Activated naive CD8-positive, alpha-beta T cell treated with anti-CD3 and anti-CD28 coated beads for 36 hours (primary cell): ENCODE data around the gene CDH23. TPM values are rescaled to one million over a fixed set of nuclear protein-coding genes. Genes with fewer than 3 reads are reported as not detected.

Experiments
- DNase-seq: peaks from one replicate; pipeline ENCODE4 v3.0.0; 2021
- H3K27ac Mint-ChIP-seq: one replicate; pipeline ENCODE4 v1.8.0; 2022; ENCODE audit warnings: mild to moderate bottlenecking, moderate library complexity, mixed read lengths
- H3K27me3 Mint-ChIP-seq: one replicate; pipeline ENCODE4 v1.8.0; 2022; ENCODE audit warnings: mild to moderate bottlenecking, mixed read lengths
- H3K36me3 Mint-ChIP-seq: one replicate; pipeline ENCODE4 v1.8.0; 2021; ENCODE audit warnings: mild to moderate bottlenecking, mixed read lengths
- H3K4me1 Mint-ChIP-seq: one replicate; pipeline ENCODE4 v1.8.0; 2021; ENCODE audit warnings: mixed read lengths
- H3K4me3 Mint-ChIP-seq: one replicate; pipeline ENCODE4 v1.8.0; 2022; ENCODE audit warnings: mild to moderate bottlenecking, moderate library complexity, mixed read lengths
- H3K9me3 Mint-ChIP-seq: one replicate; pipeline ENCODE4 v1.8.0; 2022; ENCODE audit warnings: mixed read lengths
- total RNA-seq, 2 experiments: library from RNA; stranded (reverse); gene quantifications; one replicate each; pipeline ENCODE4 v1.2.3, GENCODE V29; 2021

CDH23 gene
- total RNA-seq, 2 experiments from 2014 or later: 1.4 TPM

GRCh38 chr10:71725998-71726579, 329.4 kb downstream of the CDH23 start:
- peak overlapping the region; percentile 57 for H3K4me3 Mint-ChIP-seq
- peaks cover 85% of the 10 kb centered on the region for H3K4me1 Mint-ChIP-seq
- H3K27ac Mint-ChIP-seq: peak overlapping the region; percentile 98
- no peaks in the 10 kb centered on the region for H3K9me3 Mint-ChIP-seq
- no peaks in the 10 kb centered on the region for H3K36me3 Mint-ChIP-seq
- H3K27me3 Mint-ChIP-seq: no peaks in the 10 kb centered on the region
- DNase-seq: peak; percentile 85

- peaks cover 89% of the 10 kb centered on the region for H3K4me1 Mint-ChIP-seq
- no peaks in the 10 kb centered on the region for H3K27me3 Mint-ChIP-seq
- H3K27ac Mint-ChIP-seq: peak overlapping the region; percentile 98
- no peaks in the 10 kb centered on the region for H3K9me3 Mint-ChIP-seq
- peak; percentile 58 for DNase-seq
- H3K4me3 Mint-ChIP-seq: peak overlapping the region; percentile 57
- H3K36me3 Mint-ChIP-seq: no peaks in the 10 kb centered on the region
Measured at GRCh38 chr10:71726580-71727104, 329.9 kb downstream of the CDH23 start.

GRCh38 chr10:71727105-71727737, 330.5 kb downstream of the CDH23 start:
- no peaks in the 10 kb centered on the region for H3K27me3 Mint-ChIP-seq
- peak overlapping the region; percentile 98 for H3K27ac Mint-ChIP-seq
- no peaks in the 10 kb centered on the region for H3K36me3 Mint-ChIP-seq
- H3K4me1 Mint-ChIP-seq: peaks cover 92% of the 10 kb centered on the region
- no peaks in the 10 kb centered on the region for H3K9me3 Mint-ChIP-seq
- peak; percentile 76 for DNase-seq
- peak overlapping the region; percentile 57 for H3K4me3 Mint-ChIP-seq

- Mint-ChIP-seq H3K27me3 (no peaks in the 10 kb centered on the region), H3K4me1 (peaks cover 95% of the 10 kb centered on the region), H3K36me3 (peaks cover 3% of the 10 kb centered on the region), H3K27ac (peak overlapping the region; percentile 98), H3K4me3 (peak overlapping the region; percentile 8), H3K9me3 (no peaks in the 10 kb centered on the region)
- peak; percentile 70 for DNase-seq
Measured at GRCh38 chr10:71727738-71728737, 331.3 kb downstream of the CDH23 start.

GRCh38 chr10:71729161-71729636, 332.5 kb downstream of the CDH23 start:
- Mint-ChIP-seq H3K4me3 (peak overlapping the region; percentile 9), H3K9me3 (no peaks in the 10 kb centered on the region), H3K27me3 (no peaks in the 10 kb centered on the region), H3K4me1 (peaks cover 94% of the 10 kb centered on the region), H3K36me3 (peaks cover 8% of the 10 kb centered on the region), H3K27ac (peak overlapping the region; percentile 98)
- DNase-seq: peak; percentile 49

- Mint-ChIP-seq H3K27ac (peak overlapping the region; percentile 98), H3K9me3 (no peaks in the 10 kb centered on the region), H3K27me3 (no peaks in the 10 kb centered on the region), H3K36me3 (peaks cover 10% of the 10 kb centered on the region), H3K4me3 (no peak overlapping the region), H3K4me1 (peaks cover 94% of the 10 kb centered on the region)
- peak; percentile 48 for DNase-seq
Measured at GRCh38 chr10:71731791-71732190, 335.1 kb downstream of the CDH23 start.

GRCh38 chr10:71734797-71735196, 338.1 kb downstream of the CDH23 start:
- no peak for DNase-seq
- Mint-ChIP-seq H3K27me3 (no peaks in the 10 kb centered on the region), H3K27ac (peak overlapping the region; percentile 94), H3K9me3 (no peaks in the 10 kb centered on the region), H3K36me3 (peaks cover 11% of the 10 kb centered on the region), H3K4me3 (peak overlapping the region; percentile 64), H3K4me1 (peaks cover 92% of the 10 kb centered on the region)

- H3K9me3 Mint-ChIP-seq: no peaks in the 10 kb centered on the region
- H3K4me3 Mint-ChIP-seq: peak overlapping the region; percentile 64
- peaks cover 94% of the 10 kb centered on the region for H3K4me1 Mint-ChIP-seq
- no peaks in the 10 kb centered on the region for H3K27me3 Mint-ChIP-seq
- H3K36me3 Mint-ChIP-seq: peaks cover 11% of the 10 kb centered on the region
- peak; percentile 69 for DNase-seq
- peak overlapping the region; percentile 94 for H3K27ac Mint-ChIP-seq
Measured at GRCh38 chr10:71735709-71736569, 339.2 kb downstream of the CDH23 start.

GRCh38 chr10:71736570-71736952, 339.8 kb downstream of the CDH23 start:
- DNase-seq: no peak
- no peaks in the 10 kb centered on the region for H3K27me3 Mint-ChIP-seq

GRCh38 chr10:71737001-71737833, 340.5 kb downstream of the CDH23 start:
- H3K9me3 Mint-ChIP-seq: peaks cover 3% of the 10 kb centered on the region
- H3K4me3 Mint-ChIP-seq: peak overlapping the region; percentile 64
- H3K4me1 Mint-ChIP-seq: peaks cover 94% of the 10 kb centered on the region
- H3K27ac Mint-ChIP-seq: peak overlapping the region; percentile 94
- peak; percentile 56 for DNase-seq
- H3K27me3 Mint-ChIP-seq: no peaks in the 10 kb centered on the region
- H3K36me3 Mint-ChIP-seq: peaks cover 20% of the 10 kb centered on the region

More at GRCh38 chr10:71736570-71736952, 339.8 kb downstream of the CDH23 start:
- no peaks in the 10 kb centered on the region for H3K9me3 Mint-ChIP-seq
- H3K27ac Mint-ChIP-seq: peak overlapping the region; percentile 94
- H3K36me3 Mint-ChIP-seq: peaks cover 15% of the 10 kb centered on the region
- peaks cover 94% of the 10 kb centered on the region for H3K4me1 Mint-ChIP-seq
- H3K4me3 Mint-ChIP-seq: peak overlapping the region; percentile 64

- H3K36me3 Mint-ChIP-seq: peaks cover 25% of the 10 kb centered on the region
- no peaks in the 10 kb centered on the region for H3K27me3 Mint-ChIP-seq
- no peak for DNase-seq
- peaks cover 94% of the 10 kb centered on the region for H3K4me1 Mint-ChIP-seq
- H3K27ac Mint-ChIP-seq: peak overlapping the region; percentile 94
- peak overlapping the region; percentile 62 for H3K4me3 Mint-ChIP-seq
- H3K9me3 Mint-ChIP-seq: peaks cover 7% of the 10 kb centered on the region
Measured at GRCh38 chr10:71737834-71738197, 341.1 kb downstream of the CDH23 start.

GRCh38 chr10:71739358-71739900, 342.7 kb downstream of the CDH23 start:
- DNase-seq: no peak
- Mint-ChIP-seq H3K36me3 (peaks cover 29% of the 10 kb centered on the region), H3K27me3 (no peaks in the 10 kb centered on the region), H3K4me1 (peaks cover 92% of the 10 kb centered on the region), H3K4me3 (no peak overlapping the region), H3K9me3 (peaks cover 7% of the 10 kb centered on the region), H3K27ac (peak overlapping the region; percentile 94)

GRCh38 chr10:71740069-71740653, 343.4 kb downstream of the CDH23 start:
- Mint-ChIP-seq H3K4me1 (peaks cover 91% of the 10 kb centered on the region), H3K4me3 (no peak overlapping the region), H3K27ac (peak overlapping the region; percentile 94), H3K9me3 (peaks cover 7% of the 10 kb centered on the region), H3K27me3 (no peaks in the 10 kb centered on the region), H3K36me3 (peaks cover 31% of the 10 kb centered on the region)
- no peak for DNase-seq
